Esophagus muscularis mucosa (tissue), 4 donors: ENCODE measurements around the gene CCDC50.

Source experiments
- CTCF ChIP-seq, 3 experiments: fragments of 200-600 bp in 2 of 3; fragments of 450-650 bp in 1 of 3; sonication (generic) in 2 of 3; IDR thresholded peaks; one replicate each; pipeline ENCODE4 v1.5.1; 2017 to 2019; ENCODE audit warnings: antibody characterized with exemption in 3 of 3, mild to moderate bottlenecking in 2 of 3, moderate library complexity in 1 of 3
- EP300 ChIP-seq: sonication (generic); formaldehyde crosslinking; IDR thresholded peaks from one replicate; pipeline ENCODE4 v1.6.1; 2017; ENCODE audit warnings: antibody characterized with exemption
- POLR2A ChIP-seq: fragments of 450-650 bp; IDR thresholded peaks from one replicate; pipeline ENCODE4 v1.6.1; 2017; ENCODE audit warnings: antibody characterized with exemption, moderate library complexity, mild to moderate bottlenecking, low read depth
- POLR2AphosphoS5 ChIP-seq, 2 donors: sonication (generic); formaldehyde crosslinking; IDR thresholded peaks; one replicate each; pipeline ENCODE4 v1.6.1; 2017; ENCODE audit warnings: antibody characterized with exemption in 2 of 2

GRCh38 chr3:191283400-191283799 lies 45.8 kb upstream of the CCDC50 start:
- no peak for TF ChIP-seq POLR2A
- no peak for TF ChIP-seq CTCF (IDR thresholded peaks at IDR 0.05)
- no peak for TF ChIP-seq POLR2AphosphoS5 (IDR thresholded peaks at IDR 0.05)
- TF ChIP-seq EP300, result no peak
